Choroid plexus epithelial cell (primary cell): ENCODE measurements around the gene OARD1.

Experiments used
- DNase-seq: peaks from one replicate; pipeline ENCODE4 v3.0.0-alpha.2; 2010; ENCODE audit warnings: low read depth
- H3K4me3 ChIP-seq: 2 replicates; pipeline ENCODE4 v1.5.1; 2011; ENCODE audit warnings: low read depth, mild to moderate bottlenecking, control low read depth, low read length, moderate library complexity
- CTCF ChIP-seq: conservative IDR thresholded peaks from 2 replicates; pipeline ENCODE4 v1.5.1; 2011; ENCODE audit warnings: low read depth, mild to moderate bottlenecking, control low read depth, inconsistent platforms, low read length, moderate library complexity

Gene OARD1

GRCh38 chr6:41036601-41037000 is 35.6 kb downstream of the OARD1 start:
- TF ChIP-seq CTCF, result no peak
- DNase-seq, result no peak
- no peak overlapping the region for H3K4me3 ChIP-seq

GRCh38 chr6:41036186-41036585 is 36.0 kb downstream of the OARD1 start:
- H3K4me3 ChIP-seq, result no peak overlapping the region
- TF ChIP-seq CTCF, result no peak
- DNase-seq, result no peak

- DNase-seq, result no peak
These were observed 38.4 kb downstream of the OARD1 start for GRCh38 chr6:41033776-41034175.

GRCh38 chr6:41032830-41033229 is 39.3 kb downstream of the OARD1 start:
- TF ChIP-seq CTCF, result no peak

More at GRCh38 chr6:41033776-41034175, 38.4 kb downstream of the OARD1 start:
- TF ChIP-seq CTCF, result no peak
- H3K4me3 ChIP-seq, result no peak overlapping the region

GRCh38 chr6:41028561-41029412 is 43.4 kb downstream of the OARD1 start:
- TF ChIP-seq CTCF, result no peak
- H3K4me3 ChIP-seq, result peak overlapping the region; percentile 62
- no peak for DNase-seq

More at GRCh38 chr6:41032830-41033229, 39.3 kb downstream of the OARD1 start:
- H3K4me3 ChIP-seq, result no peak overlapping the region
- no peak for DNase-seq

- H3K4me3 ChIP-seq, result peak overlapping the region; percentile 62
- peak; percentile 66 for TF ChIP-seq CTCF
- peak; percentile 65 for DNase-seq
These were observed 44.2 kb downstream of the OARD1 start for GRCh38 chr6:41027799-41028560.
